ENCODE measurements around the gene PIP4K2B.

DNA sequence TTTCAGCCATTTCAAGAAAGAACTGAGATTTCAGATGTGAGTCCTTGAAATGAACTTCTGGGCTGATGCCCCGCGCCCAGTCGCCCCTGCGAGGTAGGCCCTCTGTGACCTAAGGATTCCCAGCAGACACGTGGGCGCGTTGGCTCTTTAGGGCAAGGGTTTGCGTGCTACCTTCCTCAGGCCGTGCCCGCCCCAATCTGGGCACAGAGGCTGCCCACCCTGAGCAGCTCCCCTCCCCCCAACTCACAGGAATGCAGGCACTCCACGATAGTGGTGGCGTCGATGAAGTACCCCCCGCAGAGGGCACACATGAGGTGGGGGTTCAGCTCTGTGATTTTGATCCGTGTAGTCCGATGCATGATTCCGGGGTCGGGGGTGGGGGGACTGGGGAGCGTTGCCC, 59.3 kb downstream of the PIP4K2B start:
- TF ChIP-seq, protein P1, sequence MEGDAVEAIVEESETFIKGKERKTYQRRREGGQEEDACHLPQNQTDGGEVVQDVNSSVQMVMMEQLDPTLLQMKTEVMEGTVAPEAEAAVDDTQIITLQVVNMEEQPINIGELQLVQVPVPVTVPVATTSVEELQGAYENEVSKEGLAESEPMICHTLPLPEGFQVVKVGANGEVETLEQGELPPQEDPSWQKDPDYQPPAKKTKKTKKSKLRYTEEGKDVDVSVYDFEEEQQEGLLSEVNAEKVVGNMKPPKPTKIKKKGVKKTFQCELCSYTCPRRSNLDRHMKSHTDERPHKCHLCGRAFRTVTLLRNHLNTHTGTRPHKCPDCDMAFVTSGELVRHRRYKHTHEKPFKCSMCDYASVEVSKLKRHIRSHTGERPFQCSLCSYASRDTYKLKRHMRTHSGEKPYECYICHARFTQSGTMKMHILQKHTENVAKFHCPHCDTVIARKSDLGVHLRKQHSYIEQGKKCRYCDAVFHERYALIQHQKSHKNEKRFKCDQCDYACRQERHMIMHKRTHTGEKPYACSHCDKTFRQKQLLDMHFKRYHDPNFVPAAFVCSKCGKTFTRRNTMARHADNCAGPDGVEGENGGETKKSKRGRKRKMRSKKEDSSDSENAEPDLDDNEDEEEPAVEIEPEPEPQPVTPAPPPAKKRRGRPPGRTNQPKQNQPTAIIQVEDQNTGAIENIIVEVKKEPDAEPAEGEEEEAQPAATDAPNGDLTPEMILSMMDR (IDR thresholded peaks at IDR 0.05; ENCODE audit: borderline replicate concordance, extremely low read depth, low read length, poor library complexity, severe bottlenecking), result no peak
- no peak for TF ChIP-seq EZH2 (IDR thresholded peaks at IDR 0.05; ENCODE audit: borderline replicate concordance, low read depth, low read length, severe bottlenecking)
